Measurements from ENCODE around the gene PTPRN2. TPM values are rescaled to one million over a fixed set of nuclear protein-coding genes. Genes with fewer than 3 reads are reported as not detected.

The PTPRN2 gene
- total and polyA plus RNA-seq, 2 experiments from 2014 or later, result 0.28 TPM; not detected in 1

- no peak for DNase-seq (ENCODE audit: low read depth in 1 of 2, low spot score in 1 of 2)
- no peaks in the 10 kb centered on the region for H3K27me3 ChIP-seq
- H3K4me1 ChIP-seq (ENCODE audit: low read depth), result no peaks in the 10 kb centered on the region
- H3K9me3 ChIP-seq (ENCODE audit: low read depth), result no peaks in the 10 kb centered on the region
- no peak overlapping the region for H3K4me3 ChIP-seq
- no peak overlapping the region for H3K27ac ChIP-seq
- no peak for TF ChIP-seq CTCF (IDR thresholded peaks at IDR 0.05; ENCODE audit: low read depth, low read length)
- H3K36me3 ChIP-seq, result no peaks in the 10 kb centered on the region
Observed at GRCh38 chr7:157619753-157620525, 967.7 kb downstream of the PTPRN2 start.

- Histone ChIP-seq H3K27me3 (no peaks in the 10 kb centered on the region), H3K27ac (no peak overlapping the region), H3K4me3 (no peak overlapping the region), H3K4me1 (ENCODE audit: low read depth) (no peaks in the 10 kb centered on the region), H3K9me3 (ENCODE audit: low read depth) (no peaks in the 10 kb centered on the region), H3K36me3 (no peaks in the 10 kb centered on the region)
- TF ChIP-seq CTCF (IDR thresholded peaks at IDR 0.05; ENCODE audit: low read depth, low read length), result no peak
- no peak for DNase-seq (ENCODE audit: low read depth in 1 of 2, low spot score in 1 of 2)
Observed at GRCh38 chr7:157618823-157619606, 968.6 kb downstream of the PTPRN2 start.

- DNase-seq (ENCODE audit: low read depth in 1 of 2, low spot score in 1 of 2), result no peak
- Histone ChIP-seq H3K27me3 (no peaks in the 10 kb centered on the region), H3K4me1 (ENCODE audit: low read depth) (no peaks in the 10 kb centered on the region), H3K36me3 (no peaks in the 10 kb centered on the region), H3K9me3 (ENCODE audit: low read depth) (no peaks in the 10 kb centered on the region), H3K27ac (no peak overlapping the region), H3K4me3 (no peak overlapping the region)
- no peak for TF ChIP-seq CTCF (IDR thresholded peaks at IDR 0.05; ENCODE audit: low read depth, low read length)
Observed at GRCh38 chr7:157618091-157618726, 969.4 kb downstream of the PTPRN2 start.

- DNase-seq (ENCODE audit: low read depth in 1 of 2, low spot score in 1 of 2), result no peak
- Histone ChIP-seq H3K4me3 (no peak overlapping the region), H3K27ac (no peak overlapping the region), H3K27me3 (no peaks in the 10 kb centered on the region), H3K4me1 (ENCODE audit: low read depth) (no peaks in the 10 kb centered on the region), H3K9me3 (ENCODE audit: low read depth) (no peaks in the 10 kb centered on the region), H3K36me3 (no peaks in the 10 kb centered on the region)
- TF ChIP-seq CTCF (IDR thresholded peaks at IDR 0.05; ENCODE audit: low read depth, low read length), result no peak
Observed at GRCh38 chr7:157617401-157617800, 970.2 kb downstream of the PTPRN2 start.

GRCh38 chr7:157616931-157617330 is 970.7 kb downstream of the PTPRN2 start:
- H3K4me3 ChIP-seq, result no peak overlapping the region
- no peaks in the 10 kb centered on the region for H3K4me1 ChIP-seq (ENCODE audit: low read depth)
- no peaks in the 10 kb centered on the region for H3K27me3 ChIP-seq
- no peaks in the 10 kb centered on the region for H3K36me3 ChIP-seq
- H3K27ac ChIP-seq, result no peak overlapping the region
- no peak for TF ChIP-seq CTCF (IDR thresholded peaks at IDR 0.05; ENCODE audit: low read depth, low read length)
- H3K9me3 ChIP-seq (ENCODE audit: low read depth), result no peaks in the 10 kb centered on the region
- DNase-seq (ENCODE audit: low read depth in 1 of 2, low spot score in 1 of 2), result no peak

Data from cardiac muscle cell (in vitro differentiated cells and primary cell).